Measurements from ENCODE around the gene MYO3B.
"Not testable (repeated sequence)": the region's sequence is repeated elsewhere in the genome, so short reads cannot be mapped to it uniquely, and the experiment has no call there.

The MYO3B gene

DNA sequence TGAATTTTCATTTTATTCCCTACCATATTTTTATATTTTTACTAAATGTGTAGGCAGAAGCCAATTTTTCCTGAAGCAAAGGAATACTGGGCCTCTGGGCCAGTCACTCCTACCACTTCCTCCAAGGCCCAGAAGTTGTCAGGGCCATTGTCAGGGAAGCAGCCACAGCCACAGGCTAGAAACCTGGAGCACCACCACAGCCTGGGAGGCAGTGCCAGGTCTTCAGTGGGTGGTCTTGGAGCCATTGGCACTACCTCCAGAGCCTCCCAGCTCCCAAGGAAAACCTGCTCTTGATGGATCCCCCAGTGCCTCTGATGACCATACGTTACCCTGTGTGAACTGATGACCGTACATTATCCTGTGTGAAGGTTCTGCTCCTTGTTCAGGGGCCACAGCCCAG is 401.6 kb downstream of the MYO3B start:
- DNase-seq, result no peak

DNA sequence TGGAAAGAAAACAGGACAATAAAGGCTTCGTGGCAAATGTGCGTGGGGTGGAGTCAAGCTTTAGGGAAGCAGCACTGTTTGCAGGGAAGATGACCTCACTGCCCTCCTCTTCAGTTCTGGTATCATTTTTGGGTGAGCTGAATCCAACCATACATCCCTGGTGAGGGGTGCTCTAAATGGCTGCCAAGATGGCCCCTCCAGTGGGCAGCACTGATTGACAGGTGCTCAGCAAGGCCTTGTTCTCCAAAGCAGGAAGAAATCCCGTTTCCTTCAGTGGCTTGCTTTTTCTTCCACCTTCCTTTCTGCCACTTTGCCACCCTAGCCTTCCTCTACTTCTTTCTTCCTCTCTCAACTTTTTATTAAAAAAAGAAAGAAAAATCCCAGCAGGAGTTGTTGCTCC is 404.4 kb downstream of the MYO3B start:
- no peak for DNase-seq

DNA sequence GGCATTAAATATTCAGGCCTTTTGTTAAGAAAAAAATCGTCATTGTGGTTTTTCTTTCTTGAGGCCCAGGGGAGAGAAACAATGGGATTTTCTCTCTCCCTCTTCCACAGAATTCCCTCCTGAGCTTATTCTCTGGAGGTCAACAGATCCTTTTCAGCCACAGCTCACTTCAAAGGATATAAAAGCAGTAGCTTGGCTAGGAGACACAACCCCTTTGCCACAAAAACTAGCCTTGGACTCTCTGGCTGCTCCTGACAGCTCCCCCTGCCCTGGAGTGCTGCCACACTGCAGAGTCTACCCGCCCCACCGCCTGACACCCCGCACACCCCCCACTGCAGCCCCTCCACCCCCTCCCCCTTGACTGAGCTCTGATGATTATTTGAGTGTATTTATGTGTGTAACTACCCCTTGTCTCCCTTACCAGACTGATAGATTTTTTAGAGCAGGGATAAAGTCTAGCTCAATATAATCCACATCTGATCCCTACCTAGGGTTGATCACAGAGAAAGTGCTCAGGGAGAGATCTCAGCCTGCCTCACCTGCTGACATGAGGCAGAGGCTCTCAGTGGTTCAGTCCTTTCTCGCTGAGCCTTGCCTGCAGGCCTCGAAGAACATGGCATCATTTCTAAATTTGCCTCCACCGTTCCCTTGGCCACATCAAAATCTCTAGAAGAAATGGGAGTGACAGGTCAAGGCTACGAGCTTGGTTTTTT is 405.0 kb downstream of the MYO3B start:
- DNase-seq, result no peak

DNA sequence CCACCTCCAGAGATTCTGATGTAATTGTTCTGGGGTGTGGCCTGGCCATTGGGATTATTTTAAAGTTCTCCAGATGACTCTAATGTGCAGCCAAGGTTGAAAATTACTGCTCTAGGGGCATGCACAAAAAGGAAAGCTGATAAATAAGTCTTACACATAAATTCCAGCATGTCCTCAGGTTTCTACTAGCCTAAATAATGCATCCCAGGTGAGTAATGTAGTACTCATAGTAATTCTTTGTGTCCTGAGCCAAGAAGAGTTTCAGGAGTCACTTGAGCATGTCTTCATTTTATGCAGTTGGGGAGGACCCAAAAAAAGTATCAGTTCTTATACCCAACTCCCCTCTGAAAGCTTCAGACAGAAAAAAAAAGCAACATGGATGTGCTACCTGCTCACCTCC is 407.1 kb downstream of the MYO3B start:
- DNase-seq, result no peak

DNA sequence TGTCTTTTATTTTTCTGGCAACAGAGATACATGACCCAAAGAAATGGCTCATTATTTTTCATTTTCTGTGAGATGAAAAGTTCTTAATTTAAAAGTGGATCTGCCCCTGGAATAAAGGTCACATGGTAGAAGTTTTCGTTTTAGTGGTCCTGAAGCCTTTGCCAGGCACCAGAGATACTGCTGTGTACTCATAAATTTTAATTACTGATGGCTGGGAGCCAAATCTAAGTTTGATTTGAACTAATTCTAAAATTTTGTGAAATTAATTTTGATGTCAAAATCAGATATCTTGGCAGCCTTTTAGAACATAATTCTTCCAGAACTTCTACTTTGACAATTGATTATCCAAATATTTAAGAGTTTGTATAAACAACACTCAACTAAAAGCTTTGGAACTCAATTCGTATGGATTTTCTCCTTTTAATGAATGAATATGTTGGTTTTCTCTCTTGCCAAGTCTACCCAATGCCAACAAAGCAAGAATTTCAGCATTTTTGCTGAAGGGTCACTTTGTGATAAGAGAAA is 408.7 kb downstream of the MYO3B start:
- no peak for DNase-seq

DNA sequence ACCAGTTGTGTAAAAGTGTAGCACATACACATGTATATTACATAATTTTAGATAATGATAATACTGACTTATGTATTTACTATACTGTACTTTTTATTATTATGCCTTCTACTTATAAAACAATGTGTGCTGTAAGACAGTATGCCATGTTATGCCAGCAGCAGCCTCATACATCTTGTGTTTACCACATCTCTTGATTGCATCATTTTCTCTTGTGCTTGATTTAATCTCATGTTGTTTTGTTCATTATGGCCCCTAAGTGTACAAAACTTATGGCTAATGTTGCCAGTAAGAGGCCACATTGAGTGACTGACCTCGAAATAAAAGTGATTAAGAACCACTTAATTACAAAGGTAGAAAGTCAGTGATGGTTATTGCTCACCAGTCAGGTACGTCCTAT is 409.2 kb downstream of the MYO3B start:
- DNase-seq, result no peak

DNA sequence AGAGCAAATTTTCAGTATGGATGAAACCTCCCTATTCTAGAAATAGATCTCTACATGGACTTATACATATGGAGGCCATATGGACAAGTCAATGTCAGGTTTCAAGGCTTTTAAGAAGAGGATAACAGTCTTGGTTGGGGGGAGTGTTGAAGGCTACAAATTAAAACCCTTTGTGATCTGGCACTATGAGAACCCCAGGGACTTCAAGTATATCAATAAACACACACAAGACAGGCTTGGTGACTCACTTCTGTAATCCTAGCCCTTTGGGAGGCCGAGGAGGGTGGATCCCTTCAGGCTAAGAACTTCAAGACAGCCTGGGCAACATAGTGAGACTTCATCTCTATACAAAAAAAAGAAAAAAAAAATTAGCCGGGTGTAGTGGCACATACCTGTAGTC is 410.0 kb downstream of the MYO3B start:
- DNase-seq, result no peak

DNA sequence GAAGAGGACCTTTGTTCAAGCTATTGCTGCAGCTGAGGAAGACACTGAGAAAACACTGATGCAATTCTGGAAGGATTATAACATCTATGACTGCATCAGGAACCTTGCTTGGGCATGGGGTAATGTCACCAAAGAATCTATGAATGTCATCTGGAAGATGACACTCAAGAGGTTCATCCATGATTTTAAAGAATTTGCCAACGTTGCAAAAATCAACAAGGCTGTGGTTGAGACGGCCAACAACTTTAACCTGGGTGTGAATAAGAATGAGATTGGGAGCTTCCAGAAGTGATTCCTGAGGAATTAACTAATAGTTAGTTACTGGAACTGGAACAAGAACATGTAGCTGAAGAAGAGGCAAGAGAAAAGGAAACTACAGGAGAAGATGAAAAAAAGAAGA is 410.8 kb downstream of the MYO3B start:
- DNase-seq, result no peak

DNA sequence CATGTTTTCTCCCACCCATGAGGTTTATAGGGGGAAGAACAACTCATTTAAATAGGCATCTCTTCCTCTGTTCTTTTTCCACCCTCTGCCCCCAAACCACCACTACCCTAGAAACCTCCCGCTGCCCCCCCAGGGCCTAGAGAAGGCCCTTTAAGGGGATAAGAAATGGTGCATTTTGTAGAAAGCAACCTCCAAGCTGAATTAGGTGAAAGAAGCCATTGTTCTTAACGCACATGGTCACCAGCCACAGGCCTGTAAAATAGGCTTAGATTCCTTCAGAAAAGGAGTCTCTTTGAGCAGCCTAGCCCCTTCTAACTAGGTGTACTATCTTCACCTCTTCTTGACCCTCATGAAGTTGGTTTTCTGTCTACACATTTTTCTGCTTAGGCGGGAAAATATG is 418.6 kb downstream of the MYO3B start:
- no peak for DNase-seq

DNA sequence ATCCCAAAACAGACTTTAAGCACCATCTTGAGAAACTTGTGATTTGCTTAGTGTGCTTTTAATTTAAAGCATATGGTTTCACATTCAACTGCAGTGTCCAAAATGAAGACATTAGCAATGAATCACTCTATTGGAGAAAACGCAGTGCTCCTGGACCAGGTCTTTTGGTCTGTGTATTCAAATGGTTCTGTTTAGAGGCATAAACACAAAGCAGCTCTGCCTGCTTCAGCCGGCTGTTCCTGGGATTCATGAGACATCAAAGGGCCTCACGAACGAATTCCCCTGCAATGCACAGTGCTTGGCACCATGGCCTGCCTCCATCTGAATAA is 420.1 kb downstream of the MYO3B start:
- DNase-seq, result no peak

DNA sequence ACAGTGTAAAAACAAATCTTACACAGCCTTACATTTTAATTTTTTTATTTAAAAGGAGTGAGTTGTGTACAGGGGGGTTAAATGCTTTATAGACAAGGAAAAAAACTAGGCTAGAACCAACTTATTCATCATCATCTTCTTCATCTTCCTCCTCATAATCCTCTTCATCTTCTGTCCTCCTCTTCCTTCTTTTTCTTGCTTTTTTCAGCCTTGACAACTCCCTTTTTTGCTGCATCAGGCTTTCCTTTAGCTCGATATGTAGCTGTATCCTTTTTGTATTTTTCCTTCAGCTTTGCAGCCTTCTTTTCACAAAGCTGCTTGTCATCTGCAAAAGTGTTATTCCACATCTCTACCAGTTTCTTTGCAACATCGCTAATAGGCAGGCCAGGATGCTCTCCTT is 423.5 kb downstream of the MYO3B start:
- DNase-seq, result no peak

DNA sequence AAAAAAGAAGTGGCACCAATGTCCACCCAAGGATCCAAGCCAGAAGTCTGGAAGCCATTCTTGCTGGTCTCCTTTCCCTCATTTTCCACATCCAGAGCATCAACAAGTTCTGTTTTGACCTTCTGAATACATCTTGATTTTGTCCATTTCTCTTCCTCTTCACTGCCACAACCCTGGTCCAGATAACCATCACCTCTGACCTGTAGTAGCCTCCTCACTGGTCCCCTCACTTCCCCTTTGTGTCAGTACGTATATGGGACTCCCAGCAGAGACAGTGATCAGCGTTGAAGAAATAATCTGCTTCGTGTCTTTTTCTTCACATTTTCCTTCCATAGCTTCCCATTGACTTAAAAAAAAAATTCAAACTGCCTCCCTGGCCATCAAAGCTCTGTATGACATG is 427.9 kb downstream of the MYO3B start:
- no peak for DNase-seq

DNA sequence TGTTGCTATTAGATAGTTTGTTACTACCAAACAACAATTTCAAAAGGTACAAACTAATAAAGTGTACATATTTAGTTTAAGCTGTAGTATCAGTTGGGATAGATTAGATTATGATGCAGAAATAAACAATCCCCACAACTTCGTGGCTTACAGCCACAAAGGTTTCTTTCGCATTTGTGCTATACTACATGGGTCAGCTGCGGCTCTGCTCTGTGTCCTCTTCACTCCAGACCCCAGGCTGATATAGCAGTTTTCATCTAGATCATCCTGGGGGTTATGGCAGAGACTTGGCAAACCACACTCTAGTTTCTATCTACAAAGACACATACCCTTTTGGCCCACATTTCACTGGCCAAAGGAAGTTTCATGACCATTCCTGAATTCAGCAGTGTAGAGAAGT is 429.2 kb downstream of the MYO3B start:
- no peak for DNase-seq

DNA sequence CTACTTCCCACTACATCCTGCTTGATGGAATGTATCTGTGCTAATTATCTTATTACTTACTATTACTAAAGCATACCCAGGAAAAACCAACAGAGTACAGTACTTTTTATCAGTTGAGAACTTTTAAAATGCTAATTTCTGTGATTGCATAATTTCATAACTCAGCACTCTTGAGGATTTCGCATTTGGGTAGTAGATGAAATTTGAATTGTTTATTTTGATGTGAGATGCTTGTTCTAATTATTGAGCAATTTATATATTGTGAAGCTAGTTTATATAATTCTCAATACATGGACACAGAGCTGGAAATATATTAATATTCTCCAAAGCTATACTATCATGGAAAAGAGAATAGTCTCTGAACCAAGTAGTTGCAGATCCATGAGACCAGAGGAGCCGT is 432.7 kb downstream of the MYO3B start:
- DNase-seq, result no peak

DNA sequence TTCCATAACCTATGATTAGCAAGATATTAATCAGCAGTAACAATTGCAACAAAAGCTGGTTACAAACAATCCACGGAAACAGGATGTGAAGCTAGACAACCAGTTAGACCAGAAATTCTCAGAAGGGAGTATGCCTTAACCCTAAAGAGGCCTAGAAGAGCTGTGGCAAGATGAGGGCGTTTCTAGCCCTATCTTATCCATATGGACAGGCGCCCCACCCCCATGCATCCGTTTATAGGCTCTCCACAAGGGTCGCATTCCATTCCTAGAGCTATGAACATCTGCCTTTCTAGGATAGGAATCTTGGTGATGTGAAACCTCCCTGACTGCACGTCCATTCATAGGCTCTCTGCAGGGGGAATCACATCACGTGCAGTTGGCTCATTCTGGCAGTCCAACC is 441.0 kb downstream of the MYO3B start:
- not testable (repeated sequence) for DNase-seq

DNA sequence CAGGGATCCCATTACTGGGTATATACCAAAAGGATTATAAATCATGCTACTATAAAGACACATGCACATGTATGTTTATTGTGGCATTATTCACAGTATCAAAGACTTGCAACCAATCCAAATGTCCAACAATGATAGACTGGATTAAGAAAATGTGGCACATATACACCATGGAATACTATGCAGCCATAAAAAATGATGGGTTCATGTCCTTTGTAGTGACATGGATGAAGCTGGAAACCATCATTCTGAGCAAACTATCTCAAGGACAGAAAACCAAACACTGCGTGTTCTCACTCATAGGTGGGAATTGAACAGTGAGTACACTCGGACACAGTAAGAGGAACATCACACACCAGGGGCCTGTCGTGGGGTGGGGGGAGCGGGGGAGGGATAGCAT is 457.1 kb downstream of the MYO3B start:
- DNase-seq, result not testable (repeated sequence)

DNA sequence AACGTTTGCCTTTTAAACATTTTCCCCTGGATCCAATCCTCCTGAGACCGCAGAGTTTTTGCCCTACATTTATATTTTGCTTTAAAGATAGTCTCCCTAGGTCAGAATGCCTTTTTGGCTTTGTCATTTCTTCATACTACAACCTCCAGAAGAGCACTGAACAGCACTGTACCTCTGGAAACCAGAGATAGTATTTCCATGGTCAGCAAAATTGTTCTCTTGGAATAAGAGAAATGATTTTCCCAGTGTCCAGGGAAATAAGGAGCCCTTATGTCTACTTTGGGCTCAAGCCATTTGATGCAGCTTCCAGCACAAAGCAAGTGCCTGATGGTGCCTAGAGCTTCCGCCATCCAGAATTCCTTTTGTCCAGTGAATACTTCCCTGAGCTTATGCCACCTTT is 461.7 kb downstream of the MYO3B start:
- DNase-seq, result no peak

DNA sequence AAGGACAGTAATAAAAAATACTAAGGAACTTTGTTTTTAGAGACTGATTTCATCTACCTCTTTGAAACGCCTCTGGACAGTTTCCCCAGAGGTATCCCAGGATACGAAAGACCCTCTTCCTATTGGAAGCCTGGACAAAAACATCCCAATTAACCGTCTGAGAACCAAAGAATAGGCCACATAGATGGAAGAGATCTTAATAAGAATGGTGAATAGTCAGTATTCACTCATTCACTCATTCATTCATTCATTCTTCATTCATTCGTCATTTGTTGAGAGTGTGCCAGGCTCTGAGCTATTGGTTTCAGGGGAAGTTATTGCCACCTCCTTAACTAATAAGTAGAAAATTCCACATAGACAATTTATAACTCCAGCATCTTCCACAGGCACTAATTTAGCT is 464.0 kb downstream of the MYO3B start:
- DNase-seq, result no peak

DNA sequence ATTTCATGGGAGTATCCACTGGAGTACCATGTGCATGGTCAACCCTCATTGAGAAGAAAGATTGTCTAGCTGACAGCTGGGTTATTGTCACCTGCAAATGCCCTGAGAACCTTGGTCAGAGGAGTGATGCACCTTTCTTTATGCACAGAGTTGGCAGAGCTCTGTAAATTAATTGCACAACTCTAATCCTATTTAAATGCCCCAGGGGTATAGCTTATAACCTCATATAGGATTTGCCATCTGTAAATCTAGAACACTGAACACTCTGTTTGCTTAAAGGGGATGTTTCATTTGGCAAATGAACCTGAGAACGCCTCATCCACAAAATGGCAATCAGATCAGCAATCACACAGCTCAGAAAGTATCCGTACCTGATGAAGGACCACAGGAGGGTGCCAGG is 465.4 kb downstream of the MYO3B start:
- no peak for DNase-seq

DNA sequence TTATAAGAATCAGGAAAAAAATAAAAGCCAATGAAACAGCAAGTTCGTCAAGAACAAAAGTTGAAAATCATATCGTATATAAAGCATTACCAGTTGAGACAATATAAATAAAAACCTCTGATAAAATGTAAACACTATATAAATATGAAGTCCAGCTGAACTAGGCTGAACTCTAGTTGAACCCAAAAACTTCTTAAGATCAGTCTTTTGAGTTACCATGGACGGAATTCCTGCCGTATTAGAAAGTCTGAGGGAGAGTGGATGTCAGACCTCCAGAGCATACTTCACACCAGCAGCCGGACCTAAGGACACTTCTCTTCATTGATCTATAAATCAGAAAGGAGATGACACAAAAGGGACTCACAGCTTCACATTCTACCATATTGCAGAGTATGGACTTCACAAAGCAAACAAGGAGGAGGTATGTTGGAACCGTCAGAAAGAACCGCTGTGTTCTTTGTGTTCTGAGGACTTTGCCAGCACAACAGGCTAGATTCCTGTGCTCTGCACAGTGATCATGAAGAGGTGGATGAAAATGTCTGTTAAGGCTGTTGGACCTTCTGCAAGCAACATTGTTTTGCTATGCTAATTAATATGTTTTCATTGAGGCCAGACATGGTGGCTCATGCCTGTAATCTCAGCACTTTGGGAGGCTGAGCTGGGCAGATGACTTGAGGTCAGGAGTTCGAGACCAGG is 469.9 kb downstream of the MYO3B start:
- no peak for DNase-seq

DNA sequence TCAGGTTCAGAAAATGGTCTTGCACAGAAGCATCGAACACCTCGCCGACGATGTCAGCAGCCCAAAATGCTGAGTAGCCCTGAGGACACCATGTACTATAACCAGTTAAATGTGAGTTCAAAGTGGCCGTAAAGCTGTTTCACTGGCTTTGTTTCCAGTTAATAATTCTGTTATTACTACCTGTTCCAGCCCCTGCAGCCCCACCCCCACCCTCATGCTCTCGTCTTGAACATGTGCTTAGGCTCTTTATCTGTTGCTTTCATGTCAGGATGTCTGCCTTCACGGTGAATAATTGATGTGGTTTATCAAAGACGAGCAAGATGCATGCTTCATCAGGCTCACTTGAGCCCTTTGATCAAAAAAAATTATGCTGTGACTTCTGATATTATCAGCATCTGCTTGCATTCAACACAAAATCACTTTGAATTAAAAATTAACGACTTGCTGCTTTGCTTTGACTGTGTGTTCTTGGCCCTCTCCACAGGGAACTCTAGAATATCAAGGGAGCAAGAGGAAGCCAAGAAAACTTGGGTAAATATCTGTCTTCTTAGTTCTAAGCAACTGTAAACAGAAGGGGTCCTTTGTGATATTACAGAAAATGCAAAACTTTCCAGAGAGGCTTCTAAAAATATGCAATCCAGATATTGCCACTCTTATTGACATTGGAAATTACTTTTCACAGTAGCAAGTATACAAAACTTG is 473.8 kb downstream of the MYO3B start:
- DNase-seq, result no peak

DNA sequence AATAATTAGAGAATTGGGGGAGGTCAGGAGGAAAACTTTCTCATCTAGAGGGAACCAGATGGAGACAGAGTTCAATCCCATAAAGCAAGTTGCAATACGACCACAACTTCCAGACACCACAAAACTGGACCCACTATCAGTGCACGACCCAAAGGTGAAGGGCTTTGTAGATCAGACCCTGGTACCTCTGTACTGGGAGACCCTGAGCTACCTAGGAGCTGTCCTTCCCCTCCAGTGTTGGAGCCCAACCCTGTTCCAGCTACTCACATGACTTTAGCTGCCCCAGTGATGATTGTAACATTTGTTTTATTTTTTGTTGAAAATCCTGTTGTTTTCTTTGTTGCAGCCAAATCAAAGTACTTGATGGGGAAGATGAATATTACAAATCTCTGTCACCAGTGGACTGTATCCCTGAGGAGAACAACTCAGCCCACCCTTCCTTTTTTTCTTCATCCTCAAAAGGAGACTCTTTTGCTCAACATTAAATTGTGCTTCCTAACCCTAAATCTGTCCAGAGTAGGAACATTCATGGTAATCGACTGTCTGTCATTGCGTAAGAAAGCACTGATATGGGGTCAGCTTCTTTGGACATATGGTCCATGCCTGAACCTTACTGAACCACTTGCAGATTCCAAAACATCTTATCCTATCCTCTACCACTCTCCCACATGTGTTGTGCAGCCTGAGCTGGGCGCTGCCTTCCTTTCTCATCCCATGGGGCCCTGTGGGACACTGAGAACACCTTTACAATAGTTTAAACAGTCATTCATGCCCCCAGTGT is 474.9 kb downstream of the MYO3B start:
- DNase-seq, result no peak

DNA sequence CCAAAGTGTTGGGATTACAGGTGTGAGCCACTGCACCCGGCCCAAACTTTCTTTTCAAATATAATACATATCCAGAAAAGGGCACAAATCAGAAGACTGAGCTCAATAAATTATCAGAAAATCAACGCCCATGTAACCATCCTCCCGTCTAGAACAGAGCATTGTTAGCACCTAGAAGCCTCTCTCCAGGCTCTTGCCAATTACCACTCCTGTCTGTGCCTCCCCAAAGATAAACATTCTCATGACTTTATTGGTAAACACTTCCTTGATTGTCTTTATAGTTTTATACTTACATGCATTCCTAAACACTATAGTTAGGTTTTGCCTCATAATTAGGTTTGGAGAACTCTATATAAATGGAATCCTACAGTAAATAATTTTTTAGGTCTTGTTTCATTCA is 478.7 kb downstream of the MYO3B start:
- no peak for DNase-seq

Data from NCI-H1092 treated with DMSO at 0.1 percent for 48 hours (cell line).